ENCODE measurements around the gene PPP2R2B. TPM values are rescaled to one million over a fixed set of nuclear protein-coding genes. Genes with fewer than 3 reads are reported as not detected.

The PPP2R2B gene
- total RNA-seq, 1 experiment from 2014 or later: not detected

DNA sequence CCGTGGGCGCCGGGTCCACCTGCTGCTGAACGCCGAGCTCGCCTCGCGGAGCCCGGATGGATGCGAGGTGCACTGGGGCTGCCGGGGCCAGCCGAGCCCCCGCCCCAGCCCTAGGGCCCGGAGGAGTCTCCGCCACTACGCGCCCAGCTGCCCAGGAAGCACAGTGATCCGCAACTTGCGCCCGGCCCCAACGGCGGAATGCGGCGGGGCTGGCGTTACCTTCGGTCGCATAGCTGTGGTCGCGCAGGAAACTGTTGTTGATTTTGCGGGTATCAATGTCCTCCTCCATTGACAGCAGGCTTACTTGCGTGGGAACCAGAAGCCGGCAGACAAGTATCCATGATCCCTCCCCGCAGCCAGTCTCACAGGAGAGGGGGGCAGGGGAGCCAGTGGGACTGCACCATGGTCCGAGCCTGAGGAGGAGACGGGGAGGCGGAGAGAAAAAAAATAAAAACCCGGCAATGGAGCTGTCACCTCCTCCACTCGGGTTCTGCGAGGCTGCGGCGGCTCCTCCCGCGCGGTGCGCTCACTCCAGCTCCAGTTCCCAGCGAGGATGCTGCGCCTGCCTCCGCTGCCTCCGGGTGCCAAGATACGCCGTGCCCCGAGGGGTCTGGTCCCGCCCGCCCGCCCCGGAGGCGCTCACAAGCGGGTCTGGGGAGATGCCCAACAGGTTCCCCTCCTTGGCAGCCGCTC is 628 bp downstream of the PPP2R2B start:
- intact Hi-C loops (cut with micrococcal nuclease): no loop called here
- ChIA-PET POLR2A (no interaction called here), CTCF (no interaction called here), RAD21 (ENCODE audit: low non-redundant PET in 1 of 2, low total read pairs in 2 of 2, uncharacterized antibody in 2 of 2, unreplicated experiment in 2 of 2) (interaction anchor here in 1 of 2 experiments (0.7 kb wide), 1 partner anchor 108 kb away, joined by 3 read pairs; no protein-coding TSS in a partner anchor)
- no peak overlapping the region for H3K4me2 ChIP-seq (ENCODE audit: low read length)
- no peaks in the 10 kb centered on the region for H3K79me2 ChIP-seq (ENCODE audit: insufficient read depth, low read length)
- no peak overlapping the region for H2AFZ ChIP-seq (ENCODE audit: low read depth, low read length, poor library complexity, severe bottlenecking)
- no peak overlapping the region for H3K27ac ChIP-seq (ENCODE audit: low read depth, low read length)
- H3K36me3 ChIP-seq (ENCODE audit: control insufficient read depth in 1 of 2, insufficient read depth in 2 of 2, low read length in 2 of 2): no peaks in the 10 kb centered on the region
- H3K4me3 ChIP-seq (replicated peaks in 1 of 2; ENCODE audit: low read depth in 1 of 2, low read length in 2 of 2): no peak overlapping the region
- BruUV-seq (replicated peaks): no TSS peak
- TF ChIP-seq CTCF (IDR thresholded peaks at IDR 0.05 in 2 of 3, conservative IDR thresholded peaks at IDR 0.05 in 1 of 3; ENCODE audit: borderline replicate concordance in 1 of 3, insufficient read depth in 1 of 3, low read depth in 2 of 3, low read length in 2 of 3): no peak
- TF ChIP-seq ZFX (IDR thresholded peaks at IDR 0.05): no peak
- TF ChIP-seq POLR2A (IDR thresholded peaks at IDR 0.05; ENCODE audit: borderline replicate concordance, extremely low read depth, insufficient read depth, insufficient read length): no peak
- no peak for TF ChIP-seq ATF3 (IDR thresholded peaks at IDR 0.05)
- no peak for TF ChIP-seq EGR1 (IDR thresholded peaks at IDR 0.05; ENCODE audit: low read depth)
- no peak for TF ChIP-seq CBX3 (IDR thresholded peaks at IDR 0.05; ENCODE audit: low read depth)
- no peak for TF ChIP-seq EZH2phosphoT487 (IDR thresholded peaks at IDR 0.05; ENCODE audit: borderline replicate concordance)
- no peak for TF ChIP-seq SIN3A (IDR thresholded peaks at IDR 0.05; ENCODE audit: low read depth)
- TF ChIP-seq, protein P1, sequence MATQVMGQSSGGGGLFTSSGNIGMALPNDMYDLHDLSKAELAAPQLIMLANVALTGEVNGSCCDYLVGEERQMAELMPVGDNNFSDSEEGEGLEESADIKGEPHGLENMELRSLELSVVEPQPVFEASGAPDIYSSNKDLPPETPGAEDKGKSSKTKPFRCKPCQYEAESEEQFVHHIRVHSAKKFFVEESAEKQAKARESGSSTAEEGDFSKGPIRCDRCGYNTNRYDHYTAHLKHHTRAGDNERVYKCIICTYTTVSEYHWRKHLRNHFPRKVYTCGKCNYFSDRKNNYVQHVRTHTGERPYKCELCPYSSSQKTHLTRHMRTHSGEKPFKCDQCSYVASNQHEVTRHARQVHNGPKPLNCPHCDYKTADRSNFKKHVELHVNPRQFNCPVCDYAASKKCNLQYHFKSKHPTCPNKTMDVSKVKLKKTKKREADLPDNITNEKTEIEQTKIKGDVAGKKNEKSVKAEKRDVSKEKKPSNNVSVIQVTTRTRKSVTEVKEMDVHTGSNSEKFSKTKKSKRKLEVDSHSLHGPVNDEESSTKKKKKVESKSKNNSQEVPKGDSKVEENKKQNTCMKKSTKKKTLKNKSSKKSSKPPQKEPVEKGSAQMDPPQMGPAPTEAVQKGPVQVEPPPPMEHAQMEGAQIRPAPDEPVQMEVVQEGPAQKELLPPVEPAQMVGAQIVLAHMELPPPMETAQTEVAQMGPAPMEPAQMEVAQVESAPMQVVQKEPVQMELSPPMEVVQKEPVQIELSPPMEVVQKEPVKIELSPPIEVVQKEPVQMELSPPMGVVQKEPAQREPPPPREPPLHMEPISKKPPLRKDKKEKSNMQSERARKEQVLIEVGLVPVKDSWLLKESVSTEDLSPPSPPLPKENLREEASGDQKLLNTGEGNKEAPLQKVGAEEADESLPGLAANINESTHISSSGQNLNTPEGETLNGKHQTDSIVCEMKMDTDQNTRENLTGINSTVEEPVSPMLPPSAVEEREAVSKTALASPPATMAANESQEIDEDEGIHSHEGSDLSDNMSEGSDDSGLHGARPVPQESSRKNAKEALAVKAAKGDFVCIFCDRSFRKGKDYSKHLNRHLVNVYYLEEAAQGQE (IDR thresholded peaks at IDR 0.05; ENCODE audit: low read depth): no peak
- no peak for TF ChIP-seq ZNF274 (IDR thresholded peaks at IDR 0.05; ENCODE audit: low read depth, low read length)
- no peak for TF ChIP-seq MAX (IDR thresholded peaks at IDR 0.05)
- TF ChIP-seq CEBPB (IDR thresholded peaks at IDR 0.05; ENCODE audit: low read depth): no peak
- no peak for TF ChIP-seq JUND (IDR thresholded peaks at IDR 0.05)
- TF ChIP-seq ELF1 (IDR thresholded peaks at IDR 0.05; ENCODE audit: borderline replicate concordance, low read depth): no peak
- TF ChIP-seq SRF (IDR thresholded peaks at IDR 0.05; ENCODE audit: low read depth): no peak
- no peak for TF ChIP-seq RAD21 (IDR thresholded peaks at IDR 0.05; ENCODE audit: low read depth)
- TF ChIP-seq TCF7L2 (IDR thresholded peaks at IDR 0.05; ENCODE audit: borderline replicate concordance, extremely low read depth, insufficient read depth, insufficient read length): no peak
- no peak for TF ChIP-seq YY1 (IDR thresholded peaks at IDR 0.05; ENCODE audit: extremely low read depth, insufficient replicate concordance, low read depth, low read length)
- no peak for TF ChIP-seq EZH2 (IDR thresholded peaks at IDR 0.05)
- TF ChIP-seq, protein P2, sequence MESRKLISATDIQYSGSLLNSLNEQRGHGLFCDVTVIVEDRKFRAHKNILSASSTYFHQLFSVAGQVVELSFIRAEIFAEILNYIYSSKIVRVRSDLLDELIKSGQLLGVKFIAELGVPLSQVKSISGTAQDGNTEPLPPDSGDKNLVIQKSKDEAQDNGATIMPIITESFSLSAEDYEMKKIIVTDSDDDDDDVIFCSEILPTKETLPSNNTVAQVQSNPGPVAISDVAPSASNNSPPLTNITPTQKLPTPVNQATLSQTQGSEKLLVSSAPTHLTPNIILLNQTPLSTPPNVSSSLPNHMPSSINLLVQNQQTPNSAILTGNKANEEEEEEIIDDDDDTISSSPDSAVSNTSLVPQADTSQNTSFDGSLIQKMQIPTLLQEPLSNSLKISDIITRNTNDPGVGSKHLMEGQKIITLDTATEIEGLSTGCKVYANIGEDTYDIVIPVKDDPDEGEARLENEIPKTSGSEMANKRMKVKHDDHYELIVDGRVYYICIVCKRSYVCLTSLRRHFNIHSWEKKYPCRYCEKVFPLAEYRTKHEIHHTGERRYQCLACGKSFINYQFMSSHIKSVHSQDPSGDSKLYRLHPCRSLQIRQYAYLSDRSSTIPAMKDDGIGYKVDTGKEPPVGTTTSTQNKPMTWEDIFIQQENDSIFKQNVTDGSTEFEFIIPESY (IDR thresholded peaks at IDR 0.05; ENCODE audit: extremely low read depth, insufficient replicate concordance, low read length): no peak
- ATAC-seq (no peak), DNase-seq (ENCODE audit: low read depth, low spot score) (no peak)
- H3K27me3 ChIP-seq (ENCODE audit: insufficient read depth, low read length): peaks cover 22% of the 10 kb centered on the region
- H3K9me2 ChIP-seq (ENCODE audit: insufficient read depth): no peaks in the 10 kb centered on the region
- H3K9me3 ChIP-seq (ENCODE audit: control insufficient read depth in 1 of 2, insufficient read depth in 1 of 2, low read depth in 1 of 2, low read length in 2 of 2): no peaks in the 10 kb centered on the region
- H3K4me1 ChIP-seq (ENCODE audit: control insufficient read depth in 1 of 2, insufficient read depth in 2 of 2, low read length in 2 of 2): no peaks in the 10 kb centered on the region
- no peaks in the 10 kb centered on the region for H4K20me1 ChIP-seq (ENCODE audit: insufficient read depth)
- H3K9ac ChIP-seq (ENCODE audit: low read length): no peak overlapping the region
